OCI-LY7 (cell line): ENCODE results near the gene C1QL4. TPM values are rescaled to one million over a fixed set of nuclear protein-coding genes. Genes with fewer than 3 reads are reported as not detected.
A peak's percentile ranks its signal among the peaks of the same experiment; 100 is the strongest.

Source experiments
- BruUV-seq: library from RNA; stranded (reverse); fragments of 400-500 nt; replicated peaks from 2 replicates; lab custom pipeline; 2021; lab: Mats Ljungman, UMichigan
- CTCF ChIA-PET: fragments of 300-600 bp; sonication (Branson Sonifier 250); formaldehyde crosslinking; loops from one replicate; lab custom pipeline; 2022; ENCODE audit warnings: antibody characterized with exemption; ENCODE audit not compliant: unreplicated experiment; lab: Charles Lee
- POLR2A ChIA-PET: fragments of 300-600 bp; sonication (Branson Sonifier 250); formaldehyde crosslinking; loops from one replicate; lab custom pipeline; 2022; ENCODE audit warnings: antibody characterized with exemption; lab: Charles Lee
- DNase-seq: peaks from one replicate; pipeline ENCODE4 v3.0.0-alpha.2; 2015; ENCODE audit warnings: low spot score
- H2AFZ ChIP-seq: fragments of 200-600 bp; sonication (generic), shearing (Covaris generic); 2 replicates; pipeline ENCODE4 v1.6.1; 2014; ENCODE audit warnings: mild to moderate bottlenecking, antibody characterized with exemption, low read length, moderate library complexity
- H3K27ac ChIP-seq: fragments of 200-600 bp; sonication (generic); 2 replicates; pipeline ENCODE4 v1.5.1; 2014; ENCODE audit warnings: mixed run types, low read depth, mild to moderate bottlenecking, moderate library complexity, low read length, inconsistent platforms; ENCODE audit not compliant: poor library complexity, severe bottlenecking
- H3K36me3 ChIP-seq: fragments of 200-600 bp; sonication (generic); 2 replicates; pipeline ENCODE4 v1.6.1; 2014; ENCODE audit warnings: mild to moderate bottlenecking, antibody characterized with exemption, low read length, moderate library complexity, mixed read lengths; ENCODE audit not compliant: insufficient read depth
- H3K4me1 ChIP-seq: fragments of 200-600 bp; sonication (generic); 2 replicates; pipeline ENCODE4 v1.5.1; 2014; ENCODE audit warnings: mild to moderate bottlenecking, low read length; ENCODE audit not compliant: insufficient read depth, poor library complexity, severe bottlenecking
- H3K4me2 ChIP-seq: fragments of 200-600 bp; sonication (generic); 2 replicates; pipeline ENCODE4 v1.6.1; 2014; ENCODE audit warnings: mild to moderate bottlenecking, low read length
- H3K4me3 ChIP-seq: fragments of 200-600 bp; sonication (generic); 2 replicates; pipeline ENCODE4 v1.5.1; 2014; ENCODE audit warnings: mild to moderate bottlenecking, low read depth, low read length; ENCODE audit not compliant: poor library complexity, severe bottlenecking
- H3K79me2 ChIP-seq: fragments of 200-600 bp; sonication (generic); 2 replicates; pipeline ENCODE4 v1.6.1; 2016; ENCODE audit warnings: low read depth, mild to moderate bottlenecking, low read length, moderate library complexity, mixed read lengths; ENCODE audit not compliant: insufficient read depth
- H3K9me2 ChIP-seq: fragments of 200-600 bp; sonication (generic); 2 replicates; pipeline ENCODE4 v1.6.1; 2016; ENCODE audit warnings: mild to moderate bottlenecking, low read length, mixed read lengths; ENCODE audit not compliant: insufficient read depth
- H3K9me3 ChIP-seq: fragments of 200-600 bp; sonication (generic); 2 replicates; pipeline ENCODE4 v1.6.1; 2014; ENCODE audit warnings: mild to moderate bottlenecking, mixed run types, low read length, mixed read lengths
- H4K20me1 ChIP-seq: fragments of 200-600 bp; sonication (generic); 2 replicates; pipeline ENCODE4 v1.6.1; 2014; ENCODE audit warnings: mild to moderate bottlenecking, antibody characterized with exemption, low read length, moderate library complexity, mixed read lengths; ENCODE audit not compliant: insufficient read depth
- EZH2phosphoT487 ChIP-seq: fragments of 200-600 bp; sonication (generic); IDR thresholded peaks from 2 replicates; pipeline ENCODE4 v1.6.1; 2018; ENCODE audit warnings: low read depth, borderline replicate concordance, mild to moderate bottlenecking, mixed run types, antibody characterized with exemption, low read length, moderate library complexity, mixed read lengths
- intact Hi-C: fragments of 100-400 bp; cut with micrococcal nuclease; formaldehyde crosslinking; loops from one replicate; pipeline ENCODE4 v1.10.0; 2022; ENCODE audit not compliant: unreplicated experiment
- total RNA-seq, 2 experiments: library from RNA; depleted of rRNA in 1 of 2; stranded (reverse); fragments of >200 nt in 1 of 2; shearing (Covaris generic) in 1 of 2; gene quantifications; 2 replicates each; pipeline ENCODE4 v1.2.3, GENCODE V29; 2014 to 2022
- TF ChIP-seq, protein P1 (sequence below): fragments of 200-600 bp; sonication (generic); conservative IDR thresholded peaks from 2 replicates; pipeline ENCODE4 v1.5.1; 2014; ENCODE audit warnings: mild to moderate bottlenecking, antibody characterized with exemption, low read length, moderate library complexity, mixed read lengths

Gene C1QL4
- total RNA-seq, 2 experiments from 2014 or later, result 0.19 TPM; not detected in 1

DNA sequence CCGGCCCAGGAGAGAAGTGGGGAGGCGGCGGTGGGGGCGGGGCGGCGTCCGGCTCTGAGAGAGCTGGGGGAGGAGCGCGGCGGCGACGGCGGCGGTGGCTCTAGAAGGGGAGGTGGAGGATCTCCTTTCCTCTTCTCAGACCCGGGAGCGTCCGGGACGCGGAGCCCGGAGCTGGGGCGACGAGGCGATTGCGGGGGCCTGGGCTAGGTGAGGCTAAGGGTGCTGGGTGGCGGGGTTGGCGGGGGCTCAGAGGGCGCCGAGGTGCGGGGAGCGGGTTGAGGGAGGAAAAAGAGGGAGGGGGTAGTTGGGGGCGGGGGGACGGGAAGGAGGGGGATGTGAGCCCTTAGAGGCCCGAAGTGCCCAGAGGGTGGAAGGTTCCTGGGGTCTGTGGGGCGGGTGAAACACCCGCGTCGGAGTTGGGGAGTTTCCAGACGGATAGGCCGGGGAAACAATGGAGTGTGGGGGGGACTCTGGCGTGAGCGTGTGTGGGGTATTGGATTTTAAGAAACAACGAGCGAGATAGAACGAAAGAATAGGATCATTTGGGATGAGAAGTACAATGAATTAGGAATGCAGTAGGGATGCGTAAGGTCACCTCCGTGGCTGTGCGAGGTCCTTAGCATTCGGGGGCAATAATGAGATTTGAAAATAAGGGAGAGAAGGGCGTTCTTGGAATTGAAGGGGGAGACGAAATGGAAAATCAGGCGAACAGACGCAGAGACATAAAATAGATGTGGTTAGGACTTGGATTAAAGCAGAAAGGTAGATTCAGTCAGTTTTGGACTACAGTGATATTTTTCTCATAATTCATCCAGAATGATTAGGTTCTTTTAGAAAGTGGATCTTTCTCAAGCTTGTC lies 30.6 kb upstream of the C1QL4 start, which contains the start of gene SPATS2:
Gene SPATS2, plus strand, starts transcription at position 82 of the 859 bp plus-strand sequence. CDS start 93,551 bp downstream, outside the sequence.
- peak within 1 kb of the TSS; percentile 83 for H3K4me2 ChIP-seq
- H3K9me2 ChIP-seq, result no peaks in the 10 kb centered on the region
- H3K79me2 ChIP-seq, result peaks cover 45% of the 10 kb centered on the region
- DNase-seq, result no peak
- H4K20me1 ChIP-seq, result 0 out of 2 replicates have a peak, but pooled peaks cover 4% of the 10 kb centered on the region
- intact Hi-C loops, result loop anchor here (2.0 to 5.0 kb wide), 2 partner anchors 201 to 255 kb away; partner anchors contain the start of genes MCRS1 and PRPF40B
- H2AFZ ChIP-seq, result peak within 1 kb of the TSS; percentile 90
- BruUV-seq, result no TSS peak
- no peaks in the 10 kb centered on the region for H3K9me3 ChIP-seq
- peak within 1 kb of the TSS; percentile 91 for H3K4me3 ChIP-seq
- POLR2A ChIA-PET, result interaction anchor here (0.6 to 2.9 kb wide), 16 partner anchors 9 to 410 kb away, joined by 3 to 13 read pairs (median 4); partner anchors contain the start of genes ARF3 and TROAP
- H3K36me3 ChIP-seq, result peaks cover 17% of the 10 kb centered on the region
- peaks cover 34% of the 10 kb centered on the region for H3K4me1 ChIP-seq
- CTCF ChIA-PET, result interaction anchor here (1.0 to 1.7 kb wide), 4 partner anchors 9 to 93 kb away, joined by 3 to 10 read pairs (median 5); partner anchors contain the start of gene DNAJC22
- peak within 1 kb of the TSS; percentile 88 for H3K27ac ChIP-seq
- TF ChIP-seq EZH2phosphoT487, result no peak
- TF ChIP-seq, protein P1, sequence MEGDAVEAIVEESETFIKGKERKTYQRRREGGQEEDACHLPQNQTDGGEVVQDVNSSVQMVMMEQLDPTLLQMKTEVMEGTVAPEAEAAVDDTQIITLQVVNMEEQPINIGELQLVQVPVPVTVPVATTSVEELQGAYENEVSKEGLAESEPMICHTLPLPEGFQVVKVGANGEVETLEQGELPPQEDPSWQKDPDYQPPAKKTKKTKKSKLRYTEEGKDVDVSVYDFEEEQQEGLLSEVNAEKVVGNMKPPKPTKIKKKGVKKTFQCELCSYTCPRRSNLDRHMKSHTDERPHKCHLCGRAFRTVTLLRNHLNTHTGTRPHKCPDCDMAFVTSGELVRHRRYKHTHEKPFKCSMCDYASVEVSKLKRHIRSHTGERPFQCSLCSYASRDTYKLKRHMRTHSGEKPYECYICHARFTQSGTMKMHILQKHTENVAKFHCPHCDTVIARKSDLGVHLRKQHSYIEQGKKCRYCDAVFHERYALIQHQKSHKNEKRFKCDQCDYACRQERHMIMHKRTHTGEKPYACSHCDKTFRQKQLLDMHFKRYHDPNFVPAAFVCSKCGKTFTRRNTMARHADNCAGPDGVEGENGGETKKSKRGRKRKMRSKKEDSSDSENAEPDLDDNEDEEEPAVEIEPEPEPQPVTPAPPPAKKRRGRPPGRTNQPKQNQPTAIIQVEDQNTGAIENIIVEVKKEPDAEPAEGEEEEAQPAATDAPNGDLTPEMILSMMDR, result no peak

DNA sequence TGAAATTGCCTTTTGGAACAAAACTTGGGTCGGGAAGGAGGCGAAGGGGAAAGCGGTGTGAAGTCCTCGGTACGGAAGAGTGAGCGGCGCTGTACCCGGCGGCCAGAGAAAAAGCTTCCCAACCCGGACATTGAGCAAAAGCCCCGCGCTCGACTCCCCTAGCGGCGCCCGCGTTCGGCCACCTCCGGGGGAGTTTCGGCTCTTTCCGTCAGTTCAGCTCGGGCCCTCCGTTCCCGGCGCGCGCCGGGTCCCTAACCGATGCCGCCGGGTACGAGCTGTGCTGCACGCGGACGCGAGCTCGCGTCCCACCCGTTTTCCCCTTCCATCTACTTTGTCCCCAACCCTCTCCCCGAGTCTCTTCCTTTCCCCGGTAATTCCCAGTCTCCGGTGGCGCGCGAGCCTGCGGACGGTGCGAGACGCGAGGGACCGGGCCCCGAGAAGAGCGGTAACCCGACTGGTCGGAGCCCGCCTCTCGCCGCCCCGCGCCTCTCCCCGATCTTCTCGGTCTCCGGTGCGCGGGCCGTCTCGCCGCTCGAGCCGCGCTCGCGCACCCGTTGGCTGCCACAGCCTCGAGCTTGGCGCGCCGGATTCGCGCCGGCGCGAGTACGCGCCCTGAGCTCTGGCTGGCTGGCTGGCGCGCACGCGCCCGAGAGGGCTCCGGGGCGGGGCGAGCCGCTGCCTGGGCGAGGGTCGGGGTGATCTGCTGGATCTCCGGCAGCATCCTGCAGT lies 29.8 kb upstream of the C1QL4 start:
- DNase-seq, result peak; percentile 95
- peaks cover 40% of the 10 kb centered on the region for H3K79me2 ChIP-seq
- H3K9me3 ChIP-seq, result no peaks in the 10 kb centered on the region
- peak overlapping the region; percentile 88 for H3K27ac ChIP-seq
- intact Hi-C loops, result loop anchor here (2.0 to 5.0 kb wide), 2 partner anchors 202 to 255 kb away; partner anchors contain the start of genes MCRS1 and PRPF40B
- no peak for TF ChIP-seq EZH2phosphoT487
- TF ChIP-seq, protein P1, result peak; percentile 19; the same call in 1 of the 2 replicates
- peak overlapping the region; percentile 83 for H3K4me2 ChIP-seq
- H2AFZ ChIP-seq, result peak overlapping the region; percentile 90
- no peaks in the 10 kb centered on the region for H3K9me2 ChIP-seq
- H4K20me1 ChIP-seq, result 0 out of 2 replicates have a peak, but pooled peaks cover 4% of the 10 kb centered on the region
- TSS peak; percentile 93 for BruUV-seq
- peak overlapping the region; percentile 91 for H3K4me3 ChIP-seq
- ChIA-PET CTCF (interaction anchor here (0.6 to 1.7 kb wide), 6 partner anchors 9 to 879 kb away, joined by 3 to 10 read pairs (median 5); partner anchors contain the start of gene DNAJC22), POLR2A (interaction anchor here (0.5 to 2.9 kb wide), 19 partner anchors 8 to 409 kb away, joined by 3 to 13 read pairs (median 4); partner anchors contain the start of genes ARF3 and TROAP)
- H3K36me3 ChIP-seq, result peaks cover 12% of the 10 kb centered on the region
- peaks cover 34% of the 10 kb centered on the region for H3K4me1 ChIP-seq
